GM12892 (cell line): ENCODE measurements around the gene SOD2.

Experiments
- POLR2A ChIP-seq: IDR thresholded peaks from 2 replicates; pipeline ENCODE4 v1.6.1; 2011; ENCODE audit warnings: low read depth, low read length, control low read depth
- TAF1 ChIP-seq: IDR thresholded peaks from 2 replicates; pipeline ENCODE4 v1.6.1; 2011; ENCODE audit warnings: low read depth, mild to moderate bottlenecking, control low read depth, low read length, borderline replicate concordance

GRCh38 chr6:159714404-159714803 lies 21.4 kb upstream of the SOD2 start:
- TF ChIP-seq TAF1 = no peak
- no peak for TF ChIP-seq POLR2A
